ENCODE measurements around the gene SPOUT1.
A peak's percentile ranks its signal among the peaks of the same experiment; 100 is the strongest.

The SPOUT1 gene

DNA sequence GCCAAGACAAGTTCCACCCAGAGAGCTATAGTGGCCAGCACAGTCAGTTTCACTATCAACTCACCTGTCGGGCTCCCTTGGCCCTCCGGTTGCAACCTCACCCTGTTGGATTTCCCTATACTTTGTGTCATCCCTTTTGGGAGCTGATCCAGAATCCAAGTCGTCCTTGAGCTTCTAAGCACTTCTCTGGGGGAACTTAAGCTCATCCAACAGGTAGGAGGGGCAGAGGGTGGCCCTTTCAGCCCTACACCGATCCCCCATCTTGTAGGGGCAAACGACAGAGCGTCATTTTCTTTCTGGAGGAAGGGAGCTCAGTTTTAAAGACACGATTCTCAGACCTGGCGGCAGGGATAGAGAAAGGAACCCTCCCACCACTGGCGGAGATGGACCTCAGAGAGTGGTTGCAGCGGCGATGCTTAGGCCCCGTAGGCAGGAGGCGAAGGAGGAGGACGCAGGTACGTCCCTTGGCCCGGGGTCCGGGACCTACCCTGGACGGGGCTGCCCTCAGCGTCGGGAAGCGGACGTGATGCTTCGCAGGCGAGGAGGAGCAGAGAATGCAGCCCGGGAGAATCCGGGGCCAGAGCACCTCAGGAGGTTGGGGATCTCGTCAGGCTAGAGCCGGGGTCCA is 58.4 kb downstream of the SPOUT1 start:
- peak overlapping the region; percentile 84 for H3K4me3 ChIP-seq (ENCODE audit: low read depth, low read length)
- TF ChIP-seq, protein P1, sequence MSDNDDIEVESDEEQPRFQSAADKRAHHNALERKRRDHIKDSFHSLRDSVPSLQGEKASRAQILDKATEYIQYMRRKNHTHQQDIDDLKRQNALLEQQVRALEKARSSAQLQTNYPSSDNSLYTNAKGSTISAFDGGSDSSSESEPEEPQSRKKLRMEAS (IDR thresholded peaks at IDR 0.05; ENCODE audit: low read depth, low read length), result no peak
- TF ChIP-seq POLR2A (IDR thresholded peaks at IDR 0.05; ENCODE audit: extremely low read depth, insufficient read length), result no peak
- TF ChIP-seq MYC (IDR thresholded peaks at IDR 0.05; ENCODE audit: low read depth, low read length), result no peak
- TF ChIP-seq, protein P2, sequence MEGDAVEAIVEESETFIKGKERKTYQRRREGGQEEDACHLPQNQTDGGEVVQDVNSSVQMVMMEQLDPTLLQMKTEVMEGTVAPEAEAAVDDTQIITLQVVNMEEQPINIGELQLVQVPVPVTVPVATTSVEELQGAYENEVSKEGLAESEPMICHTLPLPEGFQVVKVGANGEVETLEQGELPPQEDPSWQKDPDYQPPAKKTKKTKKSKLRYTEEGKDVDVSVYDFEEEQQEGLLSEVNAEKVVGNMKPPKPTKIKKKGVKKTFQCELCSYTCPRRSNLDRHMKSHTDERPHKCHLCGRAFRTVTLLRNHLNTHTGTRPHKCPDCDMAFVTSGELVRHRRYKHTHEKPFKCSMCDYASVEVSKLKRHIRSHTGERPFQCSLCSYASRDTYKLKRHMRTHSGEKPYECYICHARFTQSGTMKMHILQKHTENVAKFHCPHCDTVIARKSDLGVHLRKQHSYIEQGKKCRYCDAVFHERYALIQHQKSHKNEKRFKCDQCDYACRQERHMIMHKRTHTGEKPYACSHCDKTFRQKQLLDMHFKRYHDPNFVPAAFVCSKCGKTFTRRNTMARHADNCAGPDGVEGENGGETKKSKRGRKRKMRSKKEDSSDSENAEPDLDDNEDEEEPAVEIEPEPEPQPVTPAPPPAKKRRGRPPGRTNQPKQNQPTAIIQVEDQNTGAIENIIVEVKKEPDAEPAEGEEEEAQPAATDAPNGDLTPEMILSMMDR (IDR thresholded peaks at IDR 0.05; ENCODE audit: low read depth, low read length), result no peak
- no peak for DNase-seq (ENCODE audit: low read depth)

DNA sequence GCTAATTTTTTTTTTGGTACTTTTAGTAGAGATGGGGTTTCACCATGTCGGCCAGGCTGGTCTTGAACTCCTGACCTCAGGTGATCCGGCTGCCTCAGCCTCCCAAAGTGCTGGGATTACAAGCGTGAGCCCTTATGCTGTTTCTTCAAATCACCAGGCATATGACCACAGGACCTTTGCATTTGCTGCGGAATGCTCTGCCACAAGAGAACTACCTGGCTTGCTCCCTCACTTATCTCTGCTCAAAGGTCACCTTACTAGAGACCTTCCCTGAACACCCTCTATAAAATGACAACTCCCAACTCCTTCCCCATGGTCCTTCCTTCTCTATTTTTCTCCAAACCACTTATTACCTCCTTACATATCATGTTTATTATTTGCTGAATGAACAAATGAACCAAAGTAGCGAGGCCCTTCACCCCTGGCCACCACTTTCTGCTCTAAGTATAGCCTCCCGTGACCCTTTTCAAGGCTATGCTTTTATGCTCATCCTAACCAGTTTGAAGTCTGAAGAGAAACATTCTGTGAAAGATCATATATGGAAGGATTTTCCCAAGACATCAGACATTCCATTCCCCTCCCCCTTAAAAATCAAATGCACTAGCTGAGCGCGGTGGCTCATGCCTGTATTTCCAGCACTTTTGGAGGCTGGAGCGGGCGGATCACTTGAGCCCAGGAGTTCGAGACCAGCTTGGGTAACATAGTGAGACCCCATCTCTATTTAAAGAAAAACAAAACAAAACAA is 59.1 kb downstream of the SPOUT1 start:
- TF ChIP-seq, protein P1 (IDR thresholded peaks at IDR 0.05; ENCODE audit: low read depth, low read length), result no peak
- no peak for TF ChIP-seq MYC (IDR thresholded peaks at IDR 0.05; ENCODE audit: low read depth, low read length)
- TF ChIP-seq POLR2A (IDR thresholded peaks at IDR 0.05; ENCODE audit: extremely low read depth, insufficient read length), result no peak
- TF ChIP-seq, protein P2 (IDR thresholded peaks at IDR 0.05; ENCODE audit: low read depth, low read length), result no peak
- no peak for DNase-seq (ENCODE audit: low read depth)
- peak overlapping the region; percentile 84 for H3K4me3 ChIP-seq (ENCODE audit: low read depth, low read length)

Data from NB4 (cell line).